NCI-H2171 (cell line): ENCODE results near the gene ACOT13.
"Not testable (repeated sequence)": the region's sequence is repeated elsewhere in the genome, so short reads cannot be mapped to it uniquely, and the experiment has no call there.

Experiments
- DNase-seq: peaks from one replicate; lab custom pipeline; 2025; lab: John Stamatoyannopoulos, UW

Gene ACOT13

GRCh38 chr6:24731456-24732134 lies 64.7 kb downstream of the ACOT13 start:
- not testable (repeated sequence) for DNase-seq

- no peak for DNase-seq
These were observed 67.3 kb downstream of the ACOT13 start for GRCh38 chr6:24734166-24734565.

GRCh38 chr6:24734710-24735109 lies 67.8 kb downstream of the ACOT13 start:
- not testable (repeated sequence) for DNase-seq

- no peak for DNase-seq
These were observed 71.9 kb downstream of the ACOT13 start for GRCh38 chr6:24738741-24739140.

- no peak for DNase-seq
These were observed 74.0 kb downstream of the ACOT13 start for GRCh38 chr6:24740861-24741260.

GRCh38 chr6:24742216-24742738 lies 75.4 kb downstream of the ACOT13 start:
- no peak for DNase-seq

GRCh38 chr6:24743265-24743943 lies 76.5 kb downstream of the ACOT13 start:
- no peak for DNase-seq

GRCh38 chr6:24743944-24744335 lies 77.1 kb downstream of the ACOT13 start:
- no peak for DNase-seq

- DNase-seq = no peak
These were observed 78.0 kb downstream of the ACOT13 start for GRCh38 chr6:24744911-24745310.

- DNase-seq = no peak
These were observed 82.4 kb downstream of the ACOT13 start for GRCh38 chr6:24749297-24749696.

GRCh38 chr6:24750878-24751277 lies 84.0 kb downstream of the ACOT13 start:
- DNase-seq = not testable (repeated sequence)

- no peak for DNase-seq
These were observed 85.6 kb downstream of the ACOT13 start for GRCh38 chr6:24752503-24752902.

- DNase-seq = no peak
These were observed 86.1 kb downstream of the ACOT13 start for GRCh38 chr6:24752917-24753492.

GRCh38 chr6:24753545-24753944 lies 86.7 kb downstream of the ACOT13 start:
- DNase-seq = no peak

- not testable (repeated sequence) for DNase-seq
These were observed 87.5 kb downstream of the ACOT13 start for GRCh38 chr6:24754378-24754777.
